H1 (cell line): ENCODE results near the gene IFRD1. TPM values are rescaled to one million over a fixed set of nuclear protein-coding genes. Genes with fewer than 3 reads are reported as not detected.

Experiments
- ATF2 ChIP-seq: IDR thresholded peaks from 2 replicates; pipeline ENCODE4 v1.6.1; 2012; ENCODE audit warnings: low read length, inconsistent platforms
- FOSL1 ChIP-seq: IDR thresholded peaks from 2 replicates; pipeline ENCODE4 v1.6.1; 2011; ENCODE audit warnings: mild to moderate bottlenecking, low read depth, low read length, moderate library complexity; ENCODE audit not compliant: insufficient read depth
- JUND ChIP-seq: IDR thresholded peaks from 2 replicates; pipeline ENCODE4 v1.6.1; 2011; ENCODE audit warnings: mild to moderate bottlenecking, improper control_type of control experiment, low read length
- KDM4A ChIP-seq: IDR thresholded peaks from one replicate; pipeline ENCODE4 v1.7.1; 2012; ENCODE audit warnings: low read depth, mild to moderate bottlenecking, moderate library complexity, low read length, inconsistent platforms; ENCODE audit not compliant: severe bottlenecking
- RFX5 ChIP-seq: IDR thresholded peaks from 2 replicates; pipeline ENCODE4 v1.6.1; 2011; ENCODE audit warnings: low read depth, low read length, improper control_type of control experiment, borderline replicate concordance
- SRF ChIP-seq: IDR thresholded peaks from 2 replicates; pipeline ENCODE4 v1.6.1; 2011; ENCODE audit warnings: mild to moderate bottlenecking, low read depth, low read length, moderate library complexity
- SUZ12 ChIP-seq: fragments of 200-600 bp; sonication (generic); IDR thresholded peaks from 2 replicates; pipeline ENCODE4 v1.6.1; 2012; ENCODE audit warnings: mild to moderate bottlenecking, inconsistent platforms, low read length, moderate library complexity, mixed read lengths
- TAF1 ChIP-seq: IDR thresholded peaks from 2 replicates; pipeline ENCODE4 v1.6.1; 2011; ENCODE audit warnings: mild to moderate bottlenecking, low read depth, low read length
- polyA plus RNA-seq, 7 experiments: library from polyadenylated mRNA; depleted of rRNA in 3 of 7; stranded (reverse) in 5 of 7; unstranded in 2 of 7; fragments of >200 nt in 5 of 7; fragments of 200-250 nt in 2 of 7; gene quantifications; 1 replicate in 5 of 7; 2 replicates in 1 of 7; 4 replicates in 1 of 7; pipeline versions ENCODE4 v1.2.1 to v1.2.3, GENCODE V29; 2011 to 2013; ENCODE audit warnings: missing spikeins in 2 of 7, mixed read lengths in 2 of 7
- total RNA-seq: library from RNA; stranded (reverse); fragmentation: NEBNext Ultra II Directional; extraction: Animal tissue kit (Norgen Biotek cat#: 25700); gene quantifications from 2 replicates; pipeline ENCODE4 v1.2.1, GENCODE V29; 2021

Gene IFRD1
- total and polyA plus RNA-seq, 2 of the 8 experiments (the other 6 are each of a cell fraction or from before 2014, with no cell fraction given) = 23.0 to 50.4 TPM

- TF ChIP-seq ATF2 (no peak), SRF (no peak), FOSL1 (no peak), KDM4A (no peak), JUND (no peak), RFX5 (no peak), SUZ12 (no peak), TAF1 (no peak)
- TF ChIP-seq, all 59 proteins: peak for 0
These were observed 30.6 kb upstream of the IFRD1 start (continued) for GRCh38 chr7:112419543-112420130.
